ENCODE measurements around the gene ADH7.
"Not testable (repeated sequence)": the region's sequence is repeated elsewhere in the genome, so short reads cannot be mapped to it uniquely, and the experiment has no call there.

ADH7 gene

GRCh38 chr4:99377341-99377740 is 57.8 kb downstream of the ADH7 start:
- DNase-seq = not testable (repeated sequence)

DNA sequence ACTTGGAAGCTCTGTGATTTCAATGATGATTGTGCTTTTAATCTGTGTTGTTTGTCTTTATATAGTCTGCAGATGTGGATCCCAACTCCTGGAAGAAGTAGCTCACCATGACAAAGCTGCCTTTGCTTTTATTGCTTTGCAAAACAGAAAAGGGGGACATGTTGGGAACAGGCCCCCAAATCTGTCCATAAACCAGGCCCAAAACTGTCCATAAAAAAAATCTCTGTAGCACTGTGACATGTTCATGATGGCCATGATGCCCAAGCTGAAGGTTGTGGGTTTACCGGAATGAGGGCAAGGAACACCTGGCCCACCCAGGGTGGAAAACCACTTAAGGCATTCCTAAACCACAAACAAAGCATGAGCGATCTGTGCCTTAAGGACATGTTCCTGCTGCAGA is 62.7 kb downstream of the ADH7 start:
- DNase-seq = not testable (repeated sequence)

GRCh38 chr4:99367817-99368216 is 67.3 kb downstream of the ADH7 start:
- DNase-seq = not testable (repeated sequence)

DNA sequence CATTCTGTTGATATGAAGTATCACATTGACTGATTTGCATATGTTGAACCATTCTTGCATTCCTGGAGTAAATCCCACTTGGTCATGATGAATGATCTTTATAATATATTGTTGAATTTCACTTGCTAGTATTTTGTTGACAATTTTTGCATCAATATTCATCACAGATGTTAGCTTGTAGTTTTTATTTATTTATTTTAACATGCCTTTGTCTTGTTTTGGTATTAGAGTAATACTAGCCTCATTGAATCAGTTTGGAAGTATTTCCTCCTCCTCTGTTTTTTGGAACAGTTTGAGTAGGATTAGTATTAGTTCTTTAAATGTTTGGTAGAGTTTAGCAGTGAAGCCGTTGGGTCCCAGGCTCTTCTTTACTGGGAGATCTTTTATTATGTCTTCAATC is 68.7 kb downstream of the ADH7 start:
- DNase-seq = no peak

DNA sequence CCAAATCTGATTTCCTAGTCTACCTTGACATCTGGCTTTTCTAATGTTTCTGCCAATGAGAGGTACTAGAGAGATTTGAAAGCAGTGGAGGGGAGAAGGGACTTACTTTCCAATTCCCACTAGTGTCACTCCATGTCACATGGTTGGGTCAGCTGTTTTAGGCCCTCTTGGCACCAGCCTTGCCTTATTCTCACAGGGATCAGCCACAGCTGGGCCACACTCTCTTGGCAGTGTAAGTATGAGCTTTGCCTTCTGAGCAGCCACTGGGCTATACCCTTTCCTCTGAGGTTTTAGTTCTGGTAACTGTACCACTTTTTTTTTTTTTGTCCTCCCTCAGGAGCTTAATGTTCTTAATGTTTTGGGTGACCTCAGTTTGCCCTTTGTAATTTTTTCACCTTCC is 72.4 kb downstream of the ADH7 start:
- no peak for DNase-seq

Measured in activated gamma-delta T cell (primary cell).